Measurements from ENCODE around the gene HAUS5.
"Not testable (repeated sequence)": the region's sequence is repeated elsewhere in the genome, so short reads cannot be mapped to it uniquely, and the experiment has no call there.

The HAUS5 gene

GRCh38 chr19:35644206-35644986, 31.9 kb downstream of the HAUS5 start:
- peak; percentile 95 for DNase-seq

- peak; percentile 70 for DNase-seq
Observed at GRCh38 chr19:35644987-35645679, 32.6 kb downstream of the HAUS5 start.

- DNase-seq = no peak
Observed at GRCh38 chr19:35645680-35646511, 33.4 kb downstream of the HAUS5 start.

- DNase-seq = peak; percentile 98
Observed at GRCh38 chr19:35648017-35648961, 35.8 kb downstream of the HAUS5 start, which contains the start of gene COX6B1. Gene COX6B1 (plus strand): TSS chr19:35648323. CDS start chr19:35651244, 2,921 bp downstream.

- DNase-seq = no peak
Observed at GRCh38 chr19:35650581-35650980, 38.0 kb downstream of the HAUS5 start.

GRCh38 chr19:35654828-35655227, 42.3 kb downstream of the HAUS5 start:
- not testable (repeated sequence) for DNase-seq

- no peak for DNase-seq
Observed at GRCh38 chr19:35655600-35655999, 43.1 kb downstream of the HAUS5 start.

- DNase-seq = no peak
Observed at GRCh38 chr19:35656700-35657099, 44.2 kb downstream of the HAUS5 start.

GRCh38 chr19:35657904-35658700, 45.6 kb downstream of the HAUS5 start:
- no peak for DNase-seq

GRCh38 chr19:35661995-35662340, 49.4 kb downstream of the HAUS5 start:
- no peak for DNase-seq

GRCh38 chr19:35663981-35664380, 51.4 kb downstream of the HAUS5 start:
- DNase-seq = no peak

GRCh38 chr19:35665157-35665556, 52.6 kb downstream of the HAUS5 start:
- no peak for DNase-seq

GRCh38 chr19:35665604-35666003, 53.1 kb downstream of the HAUS5 start:
- no peak for DNase-seq

- DNase-seq = no peak
Observed at GRCh38 chr19:35666251-35666913, 53.8 kb downstream of the HAUS5 start, which contains the start of gene UPK1A. Gene UPK1A (plus strand): TSS chr19:35666517. CDS start chr19:35666813, 296 bp downstream.

- no peak for DNase-seq
Observed at GRCh38 chr19:35669566-35669965, 57.0 kb downstream of the HAUS5 start.

GRCh38 chr19:35669974-35670373, 57.4 kb downstream of the HAUS5 start:
- no peak for DNase-seq

GRCh38 chr19:35670686-35671085, 58.2 kb downstream of the HAUS5 start:
- no peak for DNase-seq

GRCh38 chr19:35671818-35672217, 59.3 kb downstream of the HAUS5 start:
- peak; percentile 88 for DNase-seq

GRCh38 chr19:35673121-35673804, 60.7 kb downstream of the HAUS5 start:
- DNase-seq = peak; percentile 85

Data from NCI-H146 (cell line).